ENCODE results near the gene APRT. TPM values are rescaled to one million over a fixed set of nuclear protein-coding genes. Genes with fewer than 3 reads are reported as not detected.

The APRT gene
- total RNA-seq, 2 donors from 2014 or later = 165 to 211 TPM

GRCh38 chr16:88842806-88843205 is 31.1 kb upstream of the APRT start:
- DNase-seq (ENCODE audit: low spot score) = no peak
- 90% methylated on average over 25 of the region's 25 CpGs for WGBS
- Histone ChIP-seq H3K4me3 (no peak overlapping the region), H3K36me3 (peaks cover 0 to 7% of the 10 kb centered on the region in 2 donors), H3K27ac (no peak overlapping the region), H3K4me1 (replicated peaks) (no peaks in the 10 kb centered on the region), H3K9me3 (no peaks in the 10 kb centered on the region), H3K27me3 (replicated peaks; ENCODE audit: insufficient read depth) (no peaks in the 10 kb centered on the region)
- no peak for TF ChIP-seq POLR2A (IDR thresholded peaks at IDR 0.05)
- no peak for TF ChIP-seq POLR2AphosphoS5 (IDR thresholded peaks at IDR 0.05)
- no peak for TF ChIP-seq CTCF (IDR thresholded peaks at IDR 0.05)
- intact Hi-C loops (cut with DNase I) = no loop called here

DNA sequence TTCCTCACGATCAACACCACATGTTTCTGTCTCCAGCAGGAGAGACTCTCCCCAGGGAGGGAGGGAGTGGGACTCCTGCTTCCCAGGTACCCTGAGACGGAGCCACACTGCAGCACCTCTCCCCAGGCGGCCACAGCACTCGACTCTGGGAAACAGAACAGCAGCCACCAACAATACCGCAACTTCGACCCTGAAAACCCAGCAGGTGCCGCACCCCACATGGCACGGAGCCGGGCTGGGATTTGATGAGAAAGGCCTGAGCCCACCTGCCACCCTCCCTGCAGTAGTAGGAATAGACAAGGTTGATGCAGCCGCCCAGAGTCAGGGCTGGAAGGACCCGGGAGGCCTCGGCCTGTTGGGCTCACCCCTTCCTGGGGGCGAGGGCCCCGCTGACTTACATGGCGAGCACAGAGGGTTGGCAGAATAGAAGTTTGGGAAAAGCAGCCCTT is 30.6 kb upstream of the APRT start:
- no peaks in the 10 kb centered on the region for H3K27me3 ChIP-seq (replicated peaks; ENCODE audit: insufficient read depth)
- intact Hi-C loops (cut with DNase I) = no loop called here
- no peaks in the 10 kb centered on the region for H3K9me3 ChIP-seq
- no peaks in the 10 kb centered on the region for H3K4me1 ChIP-seq (replicated peaks)
- peaks cover 0 to 7% of the 10 kb centered on the region in 2 donors for H3K36me3 ChIP-seq
- H3K4me3 ChIP-seq = no peak overlapping the region
- 87% methylated on average over 15 of the region's 15 CpGs for WGBS
- DNase-seq (ENCODE audit: low spot score) = no peak
- TF ChIP-seq POLR2AphosphoS5 (IDR thresholded peaks at IDR 0.05) (no peak), POLR2A (IDR thresholded peaks at IDR 0.05) (no peak), CTCF (IDR thresholded peaks at IDR 0.05) (no peak)
- H3K27ac ChIP-seq = no peak overlapping the region

DNA sequence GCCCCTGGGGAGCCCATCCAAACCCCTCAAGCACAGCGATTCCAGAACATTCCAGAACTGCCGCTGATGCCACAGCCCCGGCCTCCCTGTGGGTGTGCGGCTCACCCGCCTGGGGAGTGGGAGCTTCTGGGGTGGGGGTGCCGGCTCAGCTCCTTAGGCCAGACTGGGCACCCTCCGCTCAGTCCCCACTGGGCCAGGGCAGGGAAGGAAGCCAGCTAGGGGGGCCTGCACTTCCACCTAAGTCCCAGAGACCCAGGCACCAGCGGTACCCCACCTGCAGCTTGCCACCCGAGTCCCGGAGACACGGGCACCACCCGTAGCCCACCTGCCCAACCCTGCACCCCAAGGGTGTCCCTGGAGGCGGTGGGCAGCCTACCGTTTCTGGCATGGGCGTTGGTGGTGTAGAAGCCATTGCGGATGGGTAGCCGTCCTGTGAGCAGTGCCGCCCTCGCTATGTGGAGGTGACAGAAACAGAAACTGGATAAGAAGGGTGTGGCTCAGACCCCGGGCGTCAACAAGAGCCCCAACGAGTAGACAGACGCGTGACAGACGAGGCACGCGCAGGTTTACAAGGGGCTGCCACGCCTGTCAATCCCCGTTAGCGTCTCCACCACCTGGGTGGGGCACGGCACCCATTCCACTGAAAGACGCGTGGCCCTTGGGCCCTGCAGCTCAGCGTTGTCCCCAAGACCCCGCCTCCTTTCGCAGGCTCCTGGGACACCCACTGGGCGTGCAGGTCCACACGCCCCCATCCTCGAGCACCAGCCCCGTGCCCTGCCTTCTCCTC is 30.0 kb upstream of the APRT start:
- Histone ChIP-seq H3K4me3 (no peak overlapping the region), H3K27ac (no peak overlapping the region), H3K36me3 (peaks cover 0 to 7% of the 10 kb centered on the region in 2 donors), H3K27me3 (replicated peaks; ENCODE audit: insufficient read depth) (no peaks in the 10 kb centered on the region), H3K4me1 (replicated peaks) (no peaks in the 10 kb centered on the region), H3K9me3 (no peaks in the 10 kb centered on the region)
- no peak for TF ChIP-seq CTCF (IDR thresholded peaks at IDR 0.05)
- TF ChIP-seq POLR2AphosphoS5 (IDR thresholded peaks at IDR 0.05) = no peak
- TF ChIP-seq POLR2A (IDR thresholded peaks at IDR 0.05) = no peak
- DNase-seq (ENCODE audit: low spot score) = no peak
- WGBS = 93% methylated on average over 38 of the region's 40 CpGs
- intact Hi-C loops (cut with DNase I) = no loop called here

DNA sequence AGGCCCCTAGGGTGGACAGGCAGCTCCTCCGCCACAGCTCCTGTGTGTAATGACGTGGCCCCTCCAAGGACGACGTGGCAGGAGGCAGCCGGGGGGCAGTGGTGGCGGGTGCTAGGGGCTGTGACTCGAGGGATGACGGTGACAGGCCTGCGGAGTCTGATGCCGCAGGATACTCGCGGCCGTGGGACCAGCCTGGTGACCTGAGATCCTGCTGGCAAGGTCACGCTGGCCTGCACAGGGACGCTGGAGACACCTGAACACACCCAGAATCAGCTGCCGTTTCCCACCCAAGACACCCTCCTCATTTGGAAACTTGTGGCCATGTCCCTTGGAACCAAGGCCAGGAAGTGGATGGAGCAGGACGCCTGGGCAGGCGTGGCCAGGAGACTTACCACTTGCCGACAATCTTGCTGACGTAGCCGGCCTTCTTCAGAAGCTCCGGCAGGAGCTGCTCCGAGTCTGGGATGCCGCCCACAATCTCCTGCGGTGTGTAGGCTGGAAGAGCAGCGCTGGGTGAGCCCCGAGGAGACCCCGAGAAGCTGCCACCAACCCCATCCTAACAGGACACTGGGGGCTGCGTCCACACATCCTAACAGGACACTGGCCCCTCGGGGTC is 29.0 kb upstream of the APRT start:
- DNase-seq (ENCODE audit: low spot score) = no peak
- intact Hi-C loops (cut with DNase I) = no loop called here
- H3K27ac ChIP-seq = no peak overlapping the region
- WGBS = 93% methylated on average over 25 of the region's 30 CpGs
- H3K36me3 ChIP-seq = peaks cover 0 to 7% of the 10 kb centered on the region in 2 donors
- H3K4me1 ChIP-seq (replicated peaks) = no peaks in the 10 kb centered on the region
- no peak for TF ChIP-seq POLR2A (IDR thresholded peaks at IDR 0.05)
- H3K27me3 ChIP-seq (replicated peaks; ENCODE audit: insufficient read depth) = no peaks in the 10 kb centered on the region
- no peak overlapping the region for H3K4me3 ChIP-seq
- no peaks in the 10 kb centered on the region for H3K9me3 ChIP-seq

- intact Hi-C loops (cut with DNase I) = no loop called here
- no peak for TF ChIP-seq POLR2A (IDR thresholded peaks at IDR 0.05)
- no peak for TF ChIP-seq POLR2AphosphoS5 (IDR thresholded peaks at IDR 0.05)
- no peak for TF ChIP-seq CTCF (IDR thresholded peaks at IDR 0.05)
- 90% methylated on average over 24 of the region's 24 CpGs for WGBS
- H3K9me3 ChIP-seq = no peaks in the 10 kb centered on the region
- no peak overlapping the region for H3K27ac ChIP-seq
- H3K36me3 ChIP-seq = peaks cover 0 to 7% of the 10 kb centered on the region in 2 donors
- no peaks in the 10 kb centered on the region for H3K27me3 ChIP-seq (replicated peaks; ENCODE audit: insufficient read depth)
- no peak for DNase-seq (ENCODE audit: low spot score)
- H3K4me1 ChIP-seq (replicated peaks) = no peaks in the 10 kb centered on the region
- no peak overlapping the region for H3K4me3 ChIP-seq
Observed at GRCh38 chr16:88839745-88840599, 28.2 kb upstream of the APRT start.

Measured in prostate gland (tissue), 2 donors.